OCI-LY7 (cell line): ENCODE measurements around the gene RNGTT. TPM values are rescaled to one million over a fixed set of nuclear protein-coding genes. Genes with fewer than 3 reads are reported as not detected.

ENCODE experiments used
- BruUV-seq: library from RNA; stranded (reverse); fragments of 400-500 nt; replicated peaks from 2 replicates; lab custom pipeline; 2021; lab: Mats Ljungman, UMichigan
- CTCF ChIA-PET: fragments of 300-600 bp; sonication (Branson Sonifier 250); formaldehyde crosslinking; loops from one replicate; lab custom pipeline; 2022; ENCODE audit warnings: antibody characterized with exemption; ENCODE audit not compliant: unreplicated experiment; lab: Charles Lee
- POLR2A ChIA-PET: fragments of 300-600 bp; sonication (Branson Sonifier 250); formaldehyde crosslinking; loops from one replicate; lab custom pipeline; 2022; ENCODE audit warnings: antibody characterized with exemption; lab: Charles Lee
- DNase-seq: peaks from one replicate; pipeline ENCODE4 v3.0.0-alpha.2; 2015; ENCODE audit warnings: low spot score
- H2AFZ ChIP-seq: fragments of 200-600 bp; sonication (generic), shearing (Covaris generic); 2 replicates; pipeline ENCODE4 v1.6.1; 2014; ENCODE audit warnings: mild to moderate bottlenecking, antibody characterized with exemption, low read length, moderate library complexity
- H3K27ac ChIP-seq: fragments of 200-600 bp; sonication (generic); 2 replicates; pipeline ENCODE4 v1.5.1; 2014; ENCODE audit warnings: mixed run types, low read depth, mild to moderate bottlenecking, moderate library complexity, low read length, inconsistent platforms; ENCODE audit not compliant: poor library complexity, severe bottlenecking
- H3K36me3 ChIP-seq: fragments of 200-600 bp; sonication (generic); 2 replicates; pipeline ENCODE4 v1.6.1; 2014; ENCODE audit warnings: mild to moderate bottlenecking, antibody characterized with exemption, low read length, moderate library complexity, mixed read lengths; ENCODE audit not compliant: insufficient read depth
- H3K4me1 ChIP-seq: fragments of 200-600 bp; sonication (generic); 2 replicates; pipeline ENCODE4 v1.5.1; 2014; ENCODE audit warnings: mild to moderate bottlenecking, low read length; ENCODE audit not compliant: insufficient read depth, poor library complexity, severe bottlenecking
- H3K4me2 ChIP-seq: fragments of 200-600 bp; sonication (generic); 2 replicates; pipeline ENCODE4 v1.6.1; 2014; ENCODE audit warnings: mild to moderate bottlenecking, low read length
- H3K4me3 ChIP-seq: fragments of 200-600 bp; sonication (generic); 2 replicates; pipeline ENCODE4 v1.5.1; 2014; ENCODE audit warnings: mild to moderate bottlenecking, low read depth, low read length; ENCODE audit not compliant: poor library complexity, severe bottlenecking
- H3K79me2 ChIP-seq: fragments of 200-600 bp; sonication (generic); 2 replicates; pipeline ENCODE4 v1.6.1; 2016; ENCODE audit warnings: low read depth, mild to moderate bottlenecking, low read length, moderate library complexity, mixed read lengths; ENCODE audit not compliant: insufficient read depth
- H3K9me2 ChIP-seq: fragments of 200-600 bp; sonication (generic); 2 replicates; pipeline ENCODE4 v1.6.1; 2016; ENCODE audit warnings: mild to moderate bottlenecking, low read length, mixed read lengths; ENCODE audit not compliant: insufficient read depth
- H3K9me3 ChIP-seq: fragments of 200-600 bp; sonication (generic); 2 replicates; pipeline ENCODE4 v1.6.1; 2014; ENCODE audit warnings: mild to moderate bottlenecking, mixed run types, low read length, mixed read lengths
- H4K20me1 ChIP-seq: fragments of 200-600 bp; sonication (generic); 2 replicates; pipeline ENCODE4 v1.6.1; 2014; ENCODE audit warnings: mild to moderate bottlenecking, antibody characterized with exemption, low read length, moderate library complexity, mixed read lengths; ENCODE audit not compliant: insufficient read depth
- CTCF ChIP-seq: fragments of 200-600 bp; sonication (generic); conservative IDR thresholded peaks from 2 replicates; pipeline ENCODE4 v1.5.1; 2014; ENCODE audit warnings: mild to moderate bottlenecking, antibody characterized with exemption, low read length, moderate library complexity, mixed read lengths
- EZH2phosphoT487 ChIP-seq: fragments of 200-600 bp; sonication (generic); IDR thresholded peaks from 2 replicates; pipeline ENCODE4 v1.6.1; 2018; ENCODE audit warnings: low read depth, borderline replicate concordance, mild to moderate bottlenecking, mixed run types, antibody characterized with exemption, low read length, moderate library complexity, mixed read lengths
- intact Hi-C: fragments of 100-400 bp; cut with micrococcal nuclease; formaldehyde crosslinking; loops from one replicate; pipeline ENCODE4 v1.10.0; 2022; ENCODE audit not compliant: unreplicated experiment
- total RNA-seq, 2 experiments: library from RNA; depleted of rRNA in 1 of 2; stranded (reverse); fragments of >200 nt in 1 of 2; shearing (Covaris generic) in 1 of 2; gene quantifications; 2 replicates each; pipeline ENCODE4 v1.2.3, GENCODE V29; 2014 to 2022

Gene RNGTT
- total RNA-seq, 2 experiments from 2014 or later = 38.2 to 41.7 TPM

GRCh38 chr6:88574651-88575050 is 388.8 kb downstream of the RNGTT start:
- Histone ChIP-seq H3K9me2 (no peaks in the 10 kb centered on the region), H3K4me3 (no peak overlapping the region), H2AFZ (no peak overlapping the region), H3K4me2 (no peak overlapping the region), H3K4me1 (no peaks in the 10 kb centered on the region), H3K79me2 (no peaks in the 10 kb centered on the region), H3K9me3 (peaks cover 19% of the 10 kb centered on the region), H3K36me3 (peaks cover 2% of the 10 kb centered on the region), H4K20me1 (no peaks in the 10 kb centered on the region), H3K27ac (no peak overlapping the region)
- no TSS peak for BruUV-seq
- CTCF ChIA-PET = no interaction called here
- DNase-seq = no peak
- POLR2A ChIA-PET = interaction anchor here (1.1 kb wide), 1 partner anchor 29 kb away, joined by 4 read pairs; no protein-coding TSS in a partner anchor
- intact Hi-C loops = no loop called here
- TF ChIP-seq CTCF = no peak
- no peak for TF ChIP-seq EZH2phosphoT487

- Histone ChIP-seq H3K79me2 (no peaks in the 10 kb centered on the region), H3K4me1 (no peaks in the 10 kb centered on the region), H3K4me2 (no peak overlapping the region), H4K20me1 (no peaks in the 10 kb centered on the region), H3K36me3 (peaks cover 3% of the 10 kb centered on the region), H2AFZ (no peak overlapping the region), H3K27ac (no peak overlapping the region), H3K4me3 (no peak overlapping the region), H3K9me2 (no peaks in the 10 kb centered on the region), H3K9me3 (peaks cover 25% of the 10 kb centered on the region)
- ChIA-PET CTCF (no interaction called here), POLR2A (interaction anchor here (1.1 kb wide), 1 partner anchor 29 kb away, joined by 4 read pairs; no protein-coding TSS in a partner anchor)
- TF ChIP-seq CTCF (no peak), EZH2phosphoT487 (no peak)
- no peak for DNase-seq
- BruUV-seq = no TSS peak
- intact Hi-C loops = no loop called here
Measured at GRCh38 chr6:88574031-88574430, 389.4 kb downstream of the RNGTT start.

GRCh38 chr6:88573561-88573960 is 389.9 kb downstream of the RNGTT start:
- BruUV-seq = no TSS peak
- POLR2A ChIA-PET = no interaction called here
- Histone ChIP-seq H4K20me1 (no peaks in the 10 kb centered on the region), H3K4me1 (no peaks in the 10 kb centered on the region), H3K27ac (no peak overlapping the region), H3K79me2 (no peaks in the 10 kb centered on the region), H3K9me3 (peaks cover 30% of the 10 kb centered on the region), H3K36me3 (peaks cover 3% of the 10 kb centered on the region), H3K9me2 (no peaks in the 10 kb centered on the region), H3K4me2 (no peak overlapping the region), H2AFZ (no peak overlapping the region), H3K4me3 (no peak overlapping the region)
- TF ChIP-seq CTCF (no peak), EZH2phosphoT487 (no peak)
- intact Hi-C loops = no loop called here
- no peak for DNase-seq
- CTCF ChIA-PET = no interaction called here
